Fibroblast of skin of left biceps (primary cell): ENCODE results near the gene MGMT.

ENCODE experiments used
- DNase-seq, 2 experiments: peaks; one replicate each; pipeline ENCODE4 v3.0.0-alpha.2; 2013; ENCODE audit warnings: low read depth in 2 of 2

The MGMT gene

DNA sequence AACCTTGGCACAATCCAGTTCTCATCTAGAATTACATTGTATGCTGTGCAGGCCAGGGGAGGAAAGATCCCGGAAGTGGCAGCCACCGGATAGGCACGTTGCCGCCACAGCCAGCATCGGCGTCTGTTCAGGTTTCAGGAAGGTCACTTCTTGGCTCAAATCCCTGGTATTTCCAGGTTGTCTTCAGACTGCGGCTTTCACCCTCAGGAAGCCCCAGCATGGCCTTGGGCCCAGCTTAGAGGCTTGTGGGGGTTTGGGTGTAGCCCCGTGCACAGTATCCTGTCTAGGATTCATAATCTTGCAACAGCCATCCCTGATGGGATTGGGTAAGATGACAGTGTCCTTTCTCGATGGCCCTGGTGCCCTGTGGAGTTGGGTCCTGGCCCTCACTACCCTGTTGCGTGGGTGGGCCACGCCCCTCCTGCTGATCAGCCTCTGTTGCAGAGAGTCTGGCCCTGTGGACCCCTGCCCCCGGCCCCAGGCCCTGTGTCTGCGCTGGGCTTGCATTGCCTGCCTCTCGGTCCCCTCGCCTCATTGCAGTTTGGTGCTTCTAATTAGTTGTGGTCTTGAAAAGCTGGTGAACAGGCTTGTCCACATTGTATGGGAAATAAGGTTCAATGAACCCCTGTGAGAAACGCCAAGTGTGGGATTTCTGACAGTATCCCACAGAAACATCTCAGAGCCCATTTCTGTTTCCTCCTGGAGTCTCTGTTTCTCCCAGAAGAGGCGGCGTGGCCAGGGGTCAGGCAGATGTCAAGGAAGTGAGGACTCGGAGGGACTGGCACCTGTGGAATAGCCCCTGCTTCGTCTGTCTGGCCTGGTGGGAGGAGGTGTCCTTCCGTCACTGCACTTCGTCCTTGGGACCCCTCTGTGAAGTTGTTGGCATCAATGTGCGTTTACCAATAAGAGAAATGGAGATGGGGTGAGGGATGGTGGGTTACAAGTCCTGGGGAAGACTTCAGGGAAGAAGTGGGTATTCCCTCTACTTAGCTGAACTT, 77.5 kb downstream of the MGMT start:
- DNase-seq: no peak

DNA sequence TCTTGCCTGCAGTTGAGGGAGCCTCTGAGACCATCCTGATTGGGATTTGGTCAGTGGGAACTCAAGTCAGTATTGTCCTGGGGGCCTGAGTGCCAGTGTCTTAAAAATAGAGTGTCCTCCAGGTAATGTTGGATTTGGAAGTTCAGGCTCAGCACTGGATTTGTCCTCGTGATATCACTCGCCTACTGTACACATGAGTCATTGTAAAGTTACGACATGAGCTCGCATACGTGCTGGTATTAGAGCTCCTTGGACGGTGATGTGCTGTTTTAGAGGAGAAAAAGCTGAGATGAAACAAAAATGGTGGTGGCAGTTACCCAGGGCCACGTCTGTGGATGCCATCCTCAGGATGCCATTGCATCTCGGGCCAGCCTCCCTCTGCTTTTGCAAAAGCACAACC, 78.2 kb downstream of the MGMT start:
- DNase-seq: no peak

DNA sequence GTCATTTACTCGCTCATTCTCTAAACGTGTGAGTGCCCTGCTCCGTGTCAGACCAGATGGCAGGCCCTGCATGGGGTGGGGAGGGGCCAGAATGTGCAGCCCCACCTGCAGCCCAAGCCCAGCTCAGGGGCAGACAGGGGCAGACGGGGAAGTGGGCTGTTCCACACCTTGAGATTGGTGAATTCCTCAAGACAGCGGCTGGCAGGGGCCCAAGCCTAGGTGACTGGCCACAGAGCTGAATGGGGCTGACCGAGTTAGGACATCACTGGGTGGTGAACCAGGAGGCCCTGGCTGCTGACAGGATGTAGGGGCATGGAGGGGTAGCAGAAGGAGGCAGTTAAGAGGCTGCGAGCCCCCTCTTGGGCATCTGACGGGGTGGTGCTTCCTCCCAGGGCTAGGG, 79.1 kb downstream of the MGMT start:
- DNase-seq: no peak

DNA sequence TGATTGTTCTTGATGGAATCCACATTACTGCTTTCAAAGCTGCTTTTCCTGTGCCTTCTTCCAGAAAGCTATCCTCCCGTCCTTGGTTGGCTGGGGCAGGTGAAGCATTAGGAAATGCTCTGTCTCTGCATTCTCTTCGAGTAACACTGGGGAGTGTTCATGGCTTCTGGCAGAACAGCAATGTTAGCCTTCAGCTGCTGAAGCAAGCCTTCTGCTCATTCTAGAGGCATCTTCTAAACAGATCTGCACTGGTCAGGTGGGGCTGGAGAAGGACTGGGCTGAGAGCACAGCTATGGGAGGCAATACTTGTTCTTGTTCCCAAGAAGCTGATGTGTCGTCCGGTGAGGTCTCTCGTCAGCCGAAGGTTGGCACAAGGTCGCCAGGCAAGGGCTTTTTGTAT, 80.6 kb downstream of the MGMT start:
- DNase-seq: no peak

DNA sequence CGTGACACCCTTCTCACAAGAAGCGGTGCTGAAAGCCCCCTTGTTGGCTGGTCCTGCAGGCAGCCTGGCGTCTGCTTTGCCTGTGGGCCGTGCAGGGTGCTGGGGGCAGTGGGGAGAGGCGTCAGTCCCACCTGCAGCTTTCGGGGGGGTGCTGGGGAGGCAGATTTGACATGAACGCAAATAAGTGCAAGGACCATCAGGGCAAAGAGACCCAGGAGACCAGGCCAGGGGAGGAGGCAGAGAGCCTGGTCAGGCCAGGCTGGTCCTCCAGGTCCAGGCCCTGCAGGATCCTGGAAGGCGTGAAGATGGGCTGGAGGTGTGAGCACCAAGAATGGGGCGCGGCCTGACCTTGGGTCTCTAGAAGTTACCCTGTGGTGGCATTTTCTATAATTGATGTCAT, 81.6 kb downstream of the MGMT start:
- DNase-seq: no peak

DNA sequence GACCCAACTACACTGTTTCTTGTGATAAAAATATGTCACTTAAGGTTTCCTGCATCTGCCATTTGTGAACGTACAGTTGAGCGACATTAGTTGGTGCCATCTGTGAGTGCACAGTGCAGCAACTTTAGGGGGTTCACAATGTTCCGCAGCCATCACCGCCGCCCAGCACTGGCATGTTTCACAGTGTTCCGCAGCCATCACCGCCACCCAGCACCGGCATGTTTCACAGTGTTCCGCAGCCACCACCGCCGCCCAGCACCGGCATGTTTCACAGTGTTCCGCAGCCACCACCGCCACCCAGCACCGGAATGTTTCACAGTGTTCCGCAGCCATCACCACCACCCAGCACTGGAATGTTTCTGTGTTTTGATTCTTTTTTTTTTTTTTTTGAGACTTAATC, 83.0 kb downstream of the MGMT start:
- no peak for DNase-seq

DNA sequence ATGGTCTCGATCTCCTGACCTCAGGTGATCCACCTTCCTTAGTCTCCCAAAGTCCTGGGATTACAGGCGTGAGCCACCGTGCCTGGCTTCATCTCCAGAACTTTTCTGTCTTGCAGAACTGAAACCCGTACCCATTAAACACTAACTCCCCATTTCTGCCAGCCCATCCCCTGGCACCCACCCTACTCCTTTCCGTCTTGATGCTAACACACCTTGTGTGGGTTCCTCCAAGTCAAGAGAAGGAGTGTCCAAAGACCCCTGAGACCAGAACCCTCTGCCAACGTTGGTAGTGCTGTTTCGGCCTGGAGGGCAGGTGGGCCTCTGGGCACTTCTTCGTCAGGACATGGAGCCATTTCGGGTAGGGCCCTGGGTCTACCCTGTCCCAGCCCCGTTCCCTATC, 83.6 kb downstream of the MGMT start:
- no peak for DNase-seq

DNA sequence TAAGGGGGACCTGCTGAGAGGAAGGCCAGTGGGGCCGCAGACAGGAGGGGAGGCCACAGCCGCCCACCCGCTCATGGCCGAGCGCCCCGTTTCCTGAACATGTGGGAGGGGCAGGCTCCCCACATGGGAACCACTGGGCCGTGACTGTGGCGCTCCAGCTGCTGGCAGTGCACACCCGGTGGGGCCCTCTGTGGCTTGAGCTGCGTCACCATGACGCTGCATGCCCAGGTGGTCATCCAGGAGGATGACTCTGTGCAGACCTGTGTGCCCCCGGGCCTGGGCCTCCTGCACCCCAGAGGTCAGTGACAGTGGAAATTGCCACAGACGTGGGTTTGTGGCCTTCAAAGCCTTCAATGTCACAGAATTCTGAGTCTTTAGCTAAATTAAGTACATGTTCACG, 85.1 kb downstream of the MGMT start:
- DNase-seq: no peak

DNA sequence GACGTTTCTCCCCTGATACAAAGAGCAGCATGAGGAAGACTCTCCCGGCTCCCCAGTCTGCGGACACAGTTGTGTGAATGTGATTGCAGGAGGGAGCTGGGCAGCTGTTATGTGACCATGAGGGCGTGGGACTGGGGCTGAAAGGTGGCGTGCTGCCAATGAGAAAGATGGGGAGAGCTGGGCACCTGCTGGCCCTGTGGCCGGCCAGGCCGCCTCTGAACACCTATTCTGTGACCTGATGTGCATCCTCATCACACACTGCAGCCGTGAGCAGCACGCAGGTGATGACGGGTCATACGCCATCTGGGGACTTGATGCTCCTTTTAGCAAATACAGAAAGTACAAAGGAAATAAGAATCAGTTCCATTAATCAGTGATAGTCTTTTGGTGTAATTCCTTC, 86.9 kb downstream of the MGMT start:
- no peak for DNase-seq

DNA sequence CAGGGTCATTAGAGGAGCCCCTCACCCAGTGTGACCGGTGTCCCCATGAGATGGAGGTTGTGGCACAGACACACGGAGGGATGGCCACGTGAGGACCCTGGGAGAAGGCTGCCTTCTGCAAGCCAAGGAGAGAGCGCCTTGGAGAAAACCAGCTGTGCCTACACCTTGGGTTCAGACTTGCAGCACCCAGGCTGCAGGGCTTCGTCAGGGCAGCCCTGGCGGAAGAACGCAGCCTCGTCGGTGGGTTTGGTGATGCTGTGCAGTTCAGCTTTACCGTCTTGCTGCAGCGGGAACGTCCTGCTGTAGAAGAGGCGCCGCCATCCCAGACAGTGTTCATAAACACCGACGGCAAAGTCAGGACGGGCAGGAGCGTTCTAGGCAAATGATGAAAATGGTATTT, 89.3 kb downstream of the MGMT start:
- DNase-seq: no peak

DNA sequence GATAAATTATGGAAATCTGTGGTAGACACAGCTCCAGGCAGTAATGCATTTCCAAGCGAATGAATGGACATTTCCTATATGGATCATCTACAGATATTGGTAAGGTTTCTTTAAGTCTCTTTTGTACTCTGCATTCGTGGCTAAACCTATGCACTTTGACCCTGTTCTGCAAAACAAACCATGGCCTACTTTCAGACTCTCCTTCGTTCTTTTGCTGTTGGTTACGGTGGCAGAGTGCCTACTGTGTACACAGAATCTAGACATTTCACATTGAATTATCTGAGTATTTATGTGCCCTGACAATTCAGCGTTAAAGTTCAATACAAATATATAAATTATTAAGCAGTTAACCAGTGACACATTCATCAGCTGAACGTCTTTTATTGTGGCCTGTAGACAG, 93.3 kb downstream of the MGMT start:
- no peak for DNase-seq

DNA sequence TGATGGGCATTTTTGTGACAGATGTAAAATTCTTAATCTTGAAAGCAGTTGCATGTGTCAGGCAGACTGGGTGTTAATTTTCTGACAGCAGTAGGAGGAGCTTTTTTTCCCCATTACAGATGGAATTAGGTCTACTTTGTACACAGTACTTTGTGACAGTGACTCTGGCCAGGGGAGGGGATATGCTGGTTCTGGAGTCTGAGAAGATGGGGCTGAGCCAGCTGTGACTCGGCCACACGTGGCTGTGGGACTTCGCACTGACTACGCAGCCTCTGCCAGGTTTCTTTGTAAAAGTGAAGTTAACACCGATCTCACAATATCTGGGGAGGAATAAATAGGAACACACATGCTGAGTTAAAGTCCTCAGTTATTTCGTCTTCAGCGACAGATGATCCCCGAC, 95.4 kb downstream of the MGMT start:
- no peak for DNase-seq

DNA sequence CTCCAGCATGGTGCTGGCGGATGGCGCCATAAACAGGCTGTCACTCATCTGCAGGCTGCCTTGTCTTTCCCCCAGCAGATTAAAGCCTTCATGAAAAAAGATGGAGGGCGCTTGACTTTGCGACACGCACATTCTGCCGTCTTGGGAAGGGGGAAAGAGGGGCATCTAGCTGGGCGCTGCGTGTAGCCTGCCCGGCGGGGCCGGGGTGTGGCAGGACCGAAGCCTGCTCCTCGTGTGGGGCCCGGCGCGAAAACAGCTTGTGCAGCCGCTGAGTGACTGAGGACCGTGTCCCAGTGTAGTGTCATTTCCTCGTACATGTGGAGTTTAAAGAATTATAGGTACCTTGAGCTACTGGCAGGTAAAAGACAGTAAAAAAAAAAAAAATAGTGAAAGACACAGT, 97.9 kb downstream of the MGMT start:
- no peak for DNase-seq

DNA sequence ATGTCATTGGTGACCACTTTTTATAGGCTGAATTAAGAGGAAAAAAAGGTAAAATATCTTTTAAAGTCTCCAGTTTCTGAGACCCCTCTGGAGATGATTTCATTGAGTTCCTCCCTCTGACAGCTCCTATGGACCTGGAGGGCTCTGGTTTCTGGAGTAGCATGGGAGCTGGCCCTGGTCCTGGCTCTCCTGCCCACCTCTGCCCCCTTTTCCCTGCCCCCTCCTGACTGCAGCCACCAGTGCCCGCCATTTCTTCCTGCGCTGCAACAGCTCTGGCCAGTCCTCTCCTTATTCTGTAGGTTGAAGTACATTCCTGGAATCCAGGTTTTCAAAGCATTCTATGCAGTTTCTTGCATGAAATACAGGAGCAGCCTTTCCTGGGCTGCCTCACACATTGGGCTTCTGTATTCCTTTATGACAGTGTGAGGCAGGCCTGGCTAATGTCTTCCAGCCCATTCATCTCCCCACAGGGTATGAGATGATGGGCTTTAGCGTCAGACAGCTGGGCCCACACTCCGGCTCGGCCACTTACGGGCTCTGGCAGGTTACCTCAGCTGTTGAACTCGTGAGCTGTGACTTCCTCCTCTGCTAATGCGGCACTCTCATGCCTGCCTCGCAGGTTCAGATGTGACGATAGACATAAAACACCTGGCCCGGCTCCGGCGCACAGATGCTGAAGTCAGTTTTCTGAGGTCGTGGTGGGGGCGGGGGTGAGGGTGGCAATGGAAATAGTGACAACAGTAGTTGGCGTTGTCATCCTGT, 101.7 kb downstream of the MGMT start:
- DNase-seq: no peak

DNA sequence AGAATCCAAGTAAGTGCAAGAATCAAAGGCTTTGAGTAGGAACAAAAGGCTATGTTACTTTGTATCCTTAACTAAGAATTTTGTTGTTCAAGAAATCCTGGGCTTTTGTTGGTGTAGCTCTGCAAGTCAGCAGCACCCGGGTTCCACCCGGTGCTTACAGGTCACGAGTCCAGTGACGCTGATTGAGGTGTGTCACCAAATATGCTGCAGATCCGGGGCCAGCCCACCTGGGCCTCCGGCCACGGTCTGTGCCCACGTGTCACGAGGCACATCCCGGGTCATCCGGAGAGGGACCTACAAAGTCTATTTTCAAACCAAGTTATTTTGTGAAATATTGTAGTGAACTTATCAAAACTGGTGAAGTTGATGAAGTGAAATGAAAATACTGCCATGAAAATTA, 103.1 kb downstream of the MGMT start:
- no peak for DNase-seq

DNA sequence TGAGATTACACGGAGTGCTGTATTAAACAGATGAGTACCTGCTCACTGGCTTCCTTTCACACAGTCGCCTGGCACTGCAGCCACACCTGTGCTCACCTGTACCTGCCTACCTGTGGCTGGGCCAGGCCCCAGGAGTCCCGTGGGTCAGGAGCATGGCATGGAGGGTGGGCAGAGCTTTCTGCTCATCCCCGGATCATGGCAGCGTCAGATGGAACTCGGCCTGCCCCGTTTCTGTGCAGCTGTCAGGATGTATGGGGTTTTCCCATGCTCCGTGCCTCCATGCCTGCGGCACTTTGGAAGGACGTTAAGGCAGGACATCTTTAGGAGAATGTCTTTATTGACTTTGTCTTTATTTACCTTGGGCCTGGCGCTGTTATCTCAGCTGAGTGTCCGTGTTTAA, 112.2 kb downstream of the MGMT start:
- no peak for DNase-seq

DNA sequence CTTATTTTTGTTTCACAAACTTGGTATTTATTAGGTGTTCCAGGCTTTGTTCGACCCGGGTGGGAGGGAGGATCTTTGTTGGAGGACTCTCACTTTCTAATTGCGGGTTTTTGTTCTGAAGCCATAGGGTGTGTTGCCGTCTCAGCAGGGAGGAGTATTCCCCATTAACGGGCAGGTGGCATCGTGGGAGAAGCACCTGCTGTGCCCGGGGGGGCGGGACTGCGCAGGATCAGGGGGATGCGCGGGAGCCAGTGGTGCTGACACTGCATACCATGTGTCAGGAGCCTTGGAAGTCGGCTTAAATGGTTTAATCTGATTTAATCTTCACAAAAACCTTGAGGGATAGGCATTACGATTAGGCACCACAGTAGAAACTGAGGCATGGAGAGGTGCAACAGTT, 113.0 kb downstream of the MGMT start:
- DNase-seq: no peak

DNA sequence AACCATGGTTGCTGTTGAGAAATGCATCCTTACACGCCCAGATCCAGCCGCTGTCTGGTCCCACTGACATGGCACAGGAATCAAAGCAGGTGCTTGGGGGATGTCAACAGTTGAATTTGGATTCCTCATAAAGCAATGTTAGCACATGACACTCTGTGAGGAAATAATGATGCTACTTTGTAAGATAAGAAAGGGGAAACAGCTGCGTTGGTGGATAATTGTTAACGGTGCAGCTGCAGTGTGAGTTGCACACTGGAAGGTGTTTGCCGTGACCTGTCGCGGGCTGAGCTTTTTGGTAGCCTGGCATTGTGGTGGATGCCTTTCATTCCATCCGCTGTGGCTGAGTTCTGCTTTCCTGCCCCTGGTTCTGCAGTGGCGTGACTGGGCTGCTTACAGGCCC, 113.9 kb downstream of the MGMT start:
- no peak for DNase-seq

DNA sequence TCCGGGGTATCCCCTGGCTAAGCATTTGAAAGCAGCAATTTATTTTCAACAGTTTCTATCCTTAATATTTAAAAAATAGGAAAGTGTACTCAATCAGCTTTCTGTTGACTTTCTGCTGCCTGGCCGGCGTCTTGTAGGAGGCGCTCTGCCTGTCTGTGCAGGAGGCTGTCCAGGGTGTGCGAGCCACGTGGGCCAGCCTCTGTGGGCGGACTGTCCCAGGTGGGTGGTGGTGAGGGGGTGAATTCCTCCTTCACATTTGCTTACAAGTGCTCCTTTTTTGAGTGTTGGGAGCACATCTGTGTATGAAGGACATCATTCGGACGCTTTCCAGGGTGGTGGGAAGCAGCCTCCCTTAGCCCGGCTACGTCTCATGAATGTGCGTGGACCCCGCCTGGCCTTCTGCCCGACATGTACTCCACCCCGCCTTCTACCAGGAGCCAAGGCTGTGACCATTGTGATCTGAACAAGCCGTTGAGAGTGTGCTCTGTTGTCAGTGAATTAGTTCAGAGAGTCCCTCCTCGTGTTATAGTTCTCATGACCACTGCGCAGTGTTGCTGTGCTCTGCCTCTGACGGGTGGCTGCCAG, 114.9 kb downstream of the MGMT start:
- no peak for DNase-seq

DNA sequence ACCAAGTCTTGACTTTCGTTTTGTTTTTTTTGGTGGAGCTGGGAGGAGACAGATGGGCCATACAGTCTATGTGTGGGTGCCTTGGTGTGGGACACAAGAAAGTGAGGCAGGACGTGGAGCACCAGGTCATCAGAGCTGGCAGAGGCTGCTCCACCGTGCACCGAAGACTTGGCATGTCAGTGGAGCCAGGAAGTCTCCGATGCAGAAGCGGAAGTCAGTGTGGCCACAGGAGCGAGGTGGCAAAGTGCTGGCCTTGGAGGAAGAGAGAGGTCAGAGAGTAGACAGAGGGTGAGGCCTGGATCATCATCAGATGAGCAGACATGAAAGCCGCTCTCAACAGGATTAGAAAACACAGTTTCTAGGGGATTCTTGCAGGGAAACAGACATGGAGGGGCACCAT, 116.8 kb downstream of the MGMT start:
- DNase-seq: no peak

DNA sequence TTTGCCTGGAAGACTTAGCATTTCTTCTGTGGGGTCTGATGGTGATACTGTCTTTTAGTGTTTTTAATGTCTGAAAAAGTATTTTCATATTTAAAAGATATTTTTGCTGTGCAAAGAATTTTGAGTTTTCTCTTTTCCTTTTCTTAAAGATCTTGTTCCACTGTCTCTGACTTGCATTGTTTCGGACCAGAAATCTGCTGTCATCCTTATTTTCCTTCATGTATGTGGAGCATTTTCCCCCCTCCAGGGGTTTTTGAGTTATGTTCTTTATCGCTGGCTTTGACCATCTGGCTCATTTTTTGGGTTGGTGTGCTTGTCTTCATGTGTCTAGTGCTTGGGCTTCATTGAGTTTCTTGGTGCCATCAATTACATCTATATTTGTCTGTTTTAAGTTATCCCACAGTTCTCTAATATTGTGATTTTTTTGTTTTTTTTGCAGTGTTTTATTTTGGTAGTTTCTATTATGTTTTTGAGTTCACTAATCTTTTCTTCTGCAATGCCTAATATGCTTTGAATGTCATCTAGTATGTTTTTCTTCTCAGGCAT, 119.9 kb downstream of the MGMT start:
- DNase-seq: no peak

DNA sequence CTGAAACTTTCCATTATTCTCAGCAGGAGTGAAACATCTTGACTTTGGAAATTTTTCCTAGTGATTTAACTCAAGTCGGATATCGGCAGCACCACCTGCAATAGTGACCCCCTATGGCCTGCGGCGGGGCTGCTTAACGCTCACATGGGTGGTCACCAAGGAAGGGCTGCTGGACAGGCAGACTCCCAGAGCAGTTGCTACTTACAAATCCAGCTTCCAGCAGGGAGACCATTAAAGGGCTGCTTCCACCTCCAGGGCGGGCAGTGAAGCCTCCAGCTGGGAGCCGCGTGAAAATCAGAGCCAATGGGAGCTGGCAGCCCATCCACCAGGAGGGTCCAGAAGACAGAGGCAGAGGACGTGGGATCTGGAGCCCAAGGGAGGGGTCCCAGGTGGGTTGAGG, 122.5 kb downstream of the MGMT start:
- DNase-seq: no peak

DNA sequence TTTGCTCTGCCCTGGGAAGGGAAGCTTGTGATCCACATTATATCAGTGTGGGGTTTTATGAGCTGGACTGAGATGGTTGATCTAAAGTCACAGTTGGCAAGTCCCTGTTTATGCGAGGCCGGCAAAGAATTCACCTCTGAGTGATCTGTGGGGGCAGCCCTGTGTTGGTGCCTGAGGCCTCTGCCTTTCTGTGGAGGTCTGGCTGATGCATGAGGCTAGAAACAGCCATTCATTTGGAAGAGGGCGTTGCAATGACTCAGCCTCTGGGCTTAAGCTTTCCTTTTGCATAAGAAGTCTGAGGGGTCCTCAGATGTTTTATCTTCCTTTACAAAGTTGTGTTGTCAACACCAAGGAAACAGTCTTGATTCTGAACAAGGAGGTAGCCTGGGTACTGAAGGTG, 126.9 kb downstream of the MGMT start:
- DNase-seq: no peak
